HG02884 (cell line): ENCODE measurements around the gene AQP9.
"Not testable (repeated sequence)": the region's sequence is repeated elsewhere in the genome, so short reads cannot be mapped to it uniquely, and the experiment has no call there.

Source experiments
- ATAC-seq: cut with Tn5 transposase; IDR thresholded peaks from one replicate; pipeline ENCODE4 v1.9.1; 2021; ENCODE audit warnings: mild to moderate bottlenecking, moderate library complexity; ENCODE audit not compliant: unreplicated experiment

The AQP9 gene

DNA sequence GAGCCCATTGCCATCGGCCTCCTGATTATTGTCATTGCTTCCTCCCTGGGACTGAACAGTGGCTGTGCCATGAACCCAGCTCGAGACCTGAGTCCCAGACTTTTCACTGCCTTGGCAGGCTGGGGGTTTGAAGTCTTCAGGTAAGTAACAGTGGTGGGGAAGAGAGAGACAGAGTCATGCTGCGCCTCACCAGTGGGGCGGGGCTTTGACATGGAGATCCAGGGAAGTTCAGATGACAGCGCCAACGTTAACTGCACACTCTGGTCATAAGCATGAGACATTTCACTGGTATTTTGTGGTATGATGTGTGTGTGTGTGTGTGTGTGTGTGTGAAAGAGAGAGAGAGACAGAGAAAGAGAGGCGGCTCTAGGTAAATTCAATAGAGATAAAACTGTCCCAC, 41.0 kb downstream of the AQP9 start:
- no peak for ATAC-seq

DNA sequence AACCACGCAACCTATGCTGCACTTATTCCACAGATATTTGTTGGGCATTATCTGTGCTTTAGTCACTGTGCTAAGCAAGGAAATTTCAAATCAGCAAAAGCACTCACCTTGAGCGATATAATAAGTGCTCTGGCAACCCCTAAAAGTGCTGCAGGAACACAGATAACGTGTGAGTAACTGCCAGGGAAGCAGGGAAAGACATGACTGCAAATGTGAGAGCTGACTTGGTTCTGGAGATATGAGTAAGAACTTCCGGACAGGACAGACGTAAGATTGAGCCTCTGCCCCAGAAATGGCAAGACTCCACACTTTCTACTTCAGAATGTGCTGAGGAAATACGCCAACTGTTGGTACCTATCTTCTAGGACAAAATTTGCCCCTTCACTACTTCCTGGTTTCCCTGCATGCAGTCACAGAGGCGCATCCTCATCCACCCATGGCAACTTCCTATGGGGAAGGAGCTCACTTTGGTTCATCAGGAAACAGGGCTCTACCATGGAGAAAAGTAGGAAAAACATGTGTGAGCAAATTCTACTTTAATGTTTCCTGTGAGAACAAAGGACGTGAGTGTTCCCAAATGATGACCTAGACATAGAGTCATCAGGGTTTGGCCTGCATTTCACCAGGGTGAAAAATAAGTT, 41.7 kb downstream of the AQP9 start:
- ATAC-seq, result no peak

DNA sequence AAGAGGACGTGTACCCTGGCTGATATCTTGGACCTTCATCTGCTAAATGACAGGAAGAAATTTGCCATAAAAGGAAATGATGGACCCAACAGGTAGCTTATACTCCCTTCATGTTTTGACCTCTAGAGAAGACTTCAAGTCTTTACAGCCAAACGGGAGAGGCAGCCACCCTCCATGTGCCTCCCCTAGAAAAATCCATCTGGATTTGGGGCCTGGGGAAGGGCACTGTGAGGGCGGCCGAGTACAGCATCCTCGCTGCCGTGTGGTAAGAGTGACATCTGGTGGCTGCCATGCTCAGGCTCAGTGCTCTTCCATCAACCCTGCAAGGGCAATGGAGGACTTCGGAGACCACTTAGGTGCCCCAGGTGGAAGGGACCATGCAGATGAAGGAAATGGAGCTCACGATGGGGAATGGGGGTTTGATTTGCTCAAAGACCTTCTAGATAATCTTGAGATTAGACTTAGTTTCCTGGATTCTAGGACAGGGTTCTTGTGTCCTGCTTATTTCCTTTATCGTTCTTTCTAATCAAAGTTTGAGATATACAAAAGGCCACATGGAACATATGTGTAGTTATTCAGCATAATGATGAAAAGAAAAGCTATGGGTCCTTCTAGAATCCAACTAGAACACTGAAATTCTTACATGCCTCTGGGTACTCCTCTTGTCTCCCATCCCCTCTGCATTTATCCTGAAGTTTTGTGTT, 44.4 kb downstream of the AQP9 start:
- no peak for ATAC-seq

DNA sequence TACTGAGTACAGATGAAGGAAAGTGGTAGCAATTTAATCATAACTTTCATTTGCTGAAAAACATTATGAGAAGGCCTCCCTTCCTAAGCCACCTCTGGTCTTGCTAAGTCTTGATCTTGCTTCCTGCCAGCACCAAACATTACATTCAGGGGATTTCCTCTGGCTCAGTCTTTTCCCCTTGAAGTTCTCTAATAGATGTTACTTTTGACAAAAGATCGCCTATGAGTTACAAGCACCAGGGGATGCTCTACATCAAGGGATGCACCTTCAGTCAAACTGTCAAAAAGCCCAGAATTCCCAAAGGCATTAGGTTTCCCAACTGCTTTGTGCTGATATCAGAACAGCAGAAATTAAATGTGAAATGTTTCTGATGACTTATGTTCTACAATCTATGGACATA, 47.3 kb downstream of the AQP9 start:
- ATAC-seq, result no peak

DNA sequence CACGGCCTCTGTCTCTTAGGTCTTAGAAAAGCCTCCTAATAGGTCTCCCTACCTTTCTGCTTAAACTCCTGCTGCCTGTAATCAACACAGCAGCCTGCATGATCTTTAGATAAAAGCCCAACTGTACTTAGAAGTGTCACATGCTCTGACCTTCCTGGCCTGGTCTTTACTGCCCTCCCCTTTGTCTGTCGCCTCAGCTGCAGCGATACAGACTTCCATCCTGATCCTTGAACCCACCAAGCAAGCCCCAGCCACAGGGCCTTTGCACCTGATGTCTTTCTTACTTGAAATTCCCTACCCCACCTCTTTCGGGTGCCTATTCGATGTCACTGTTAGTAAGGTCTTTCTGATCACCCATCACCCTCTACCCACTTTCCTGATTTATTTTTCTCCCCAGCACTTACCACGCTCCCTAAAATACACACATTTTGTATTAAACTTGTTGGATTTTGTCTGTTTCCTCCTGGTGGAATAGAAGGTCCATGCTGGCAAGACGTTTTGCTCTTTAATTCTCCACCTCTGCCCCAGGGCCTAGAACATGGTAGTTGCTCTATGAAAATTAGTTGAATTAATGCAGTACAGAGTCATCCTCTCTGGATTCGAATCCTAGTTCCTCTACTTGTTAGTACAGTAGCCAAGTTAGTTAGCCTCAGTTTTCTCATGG, 51.1 kb downstream of the AQP9 start:
- ATAC-seq, result no peak

DNA sequence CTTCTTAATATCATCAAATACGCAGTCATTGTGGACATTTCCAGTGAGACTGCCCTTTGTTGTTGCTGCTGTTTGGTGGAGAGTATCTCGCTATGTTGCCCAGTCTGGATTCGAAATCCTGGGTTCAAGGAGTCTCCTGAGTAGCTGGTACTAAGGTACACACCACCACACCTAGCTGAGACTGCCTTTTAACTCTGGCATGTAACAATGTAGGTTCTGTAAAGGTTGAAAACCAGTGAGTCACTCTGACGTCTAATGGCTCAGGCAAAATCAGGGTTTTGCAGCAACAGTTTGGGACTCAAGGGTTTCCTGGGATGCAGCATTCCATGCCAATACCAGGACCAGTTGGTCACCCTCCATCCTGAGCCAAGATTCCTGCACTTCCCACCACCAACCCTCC, 52.2 kb downstream of the AQP9 start:
- ATAC-seq, result no peak

DNA sequence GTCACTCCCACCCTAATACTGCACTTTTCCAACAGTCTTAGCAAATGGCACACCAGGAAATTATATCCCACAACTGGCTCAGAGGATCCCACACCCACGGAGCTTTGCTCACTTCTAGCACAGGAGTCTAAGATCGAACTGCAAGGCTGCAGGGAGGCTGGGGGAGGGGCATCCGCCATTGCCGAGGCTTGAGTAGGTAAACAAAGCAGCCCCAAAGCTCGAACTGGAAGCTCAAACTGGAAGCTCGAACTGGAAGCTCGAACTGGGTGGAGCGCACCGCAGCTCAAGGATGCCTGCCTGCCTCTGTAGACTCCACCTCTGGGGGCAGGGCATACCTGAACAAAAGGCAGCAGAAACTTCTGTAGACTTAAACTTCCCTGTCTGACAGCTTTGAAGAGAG, 55.5 kb downstream of the AQP9 start:
- not testable (repeated sequence) for ATAC-seq

DNA sequence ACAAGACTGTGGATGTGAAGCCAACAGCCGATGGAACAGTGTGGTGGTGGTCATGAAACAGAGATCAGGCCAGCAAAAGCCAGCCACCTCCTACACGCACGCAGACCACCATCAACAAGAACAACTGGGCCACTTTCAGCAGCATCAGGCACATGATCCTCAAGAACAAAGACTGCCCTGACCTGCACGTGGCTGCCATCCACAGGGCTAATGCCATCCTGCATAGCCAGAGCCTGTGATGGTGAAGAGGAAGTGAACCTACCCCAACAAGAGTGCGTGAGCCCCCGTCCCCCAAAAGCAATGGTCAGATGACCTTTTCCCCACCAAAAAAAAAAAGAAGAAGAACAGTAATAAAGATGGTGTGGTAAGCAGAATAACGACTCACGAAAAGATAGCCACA, 62.6 kb downstream of the AQP9 start:
- ATAC-seq, result no peak

DNA sequence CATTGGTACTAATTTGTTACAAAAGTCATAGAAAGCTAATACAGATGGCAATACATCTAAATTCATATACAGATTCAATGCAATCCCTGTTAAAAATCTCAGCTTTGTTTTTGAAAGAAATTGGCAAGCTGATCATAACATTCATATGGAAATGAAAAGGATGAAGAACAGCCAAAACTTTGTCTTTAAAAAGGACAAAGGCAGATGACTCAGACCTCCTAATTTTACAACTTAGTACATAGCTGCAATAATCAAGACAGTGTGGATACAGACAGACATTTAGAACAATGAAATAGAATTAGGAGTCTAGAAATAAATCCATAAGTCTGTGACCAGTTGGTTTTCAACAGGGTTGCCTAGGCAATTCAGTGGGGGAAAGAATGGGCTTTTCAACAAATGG, 63.3 kb downstream of the AQP9 start:
- no peak for ATAC-seq

DNA sequence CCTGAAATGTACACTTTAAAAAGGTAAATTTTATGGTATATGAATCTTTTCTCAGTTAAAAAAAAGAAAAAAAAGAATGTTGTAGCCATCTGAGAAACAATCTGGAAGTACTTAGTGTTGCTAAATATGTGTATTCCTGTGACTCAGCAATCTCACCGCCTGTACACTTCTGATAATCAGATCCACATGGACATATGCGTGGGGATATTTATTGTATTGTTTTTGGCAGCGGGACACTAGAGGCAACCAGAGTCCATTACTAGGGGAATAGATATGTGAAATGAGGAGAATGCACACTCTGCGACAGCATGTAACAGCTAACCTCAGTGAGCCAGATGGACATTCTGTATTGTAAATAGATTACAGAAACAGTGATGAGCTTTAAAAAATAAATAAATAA, 65.4 kb downstream of the AQP9 start:
- ATAC-seq, result no peak

DNA sequence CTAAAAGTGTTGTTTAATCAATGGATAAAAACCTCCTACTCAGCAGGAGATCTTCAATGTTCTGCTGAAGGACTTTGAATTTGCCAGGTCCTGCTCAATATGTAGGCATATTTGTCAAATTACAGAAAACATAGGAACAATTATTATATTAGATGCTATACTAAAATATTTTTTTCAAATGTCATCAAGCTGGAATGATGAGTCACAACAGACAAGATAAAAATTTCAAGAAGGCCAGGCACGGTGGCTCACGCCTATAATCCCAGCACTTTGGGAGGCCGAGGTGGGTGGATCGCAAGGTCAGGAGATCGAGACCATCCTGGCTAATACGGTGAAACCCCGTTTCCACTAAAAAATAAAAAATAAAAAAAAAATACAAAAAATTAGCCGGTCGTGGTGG, 68.0 kb downstream of the AQP9 start:
- no peak for ATAC-seq

DNA sequence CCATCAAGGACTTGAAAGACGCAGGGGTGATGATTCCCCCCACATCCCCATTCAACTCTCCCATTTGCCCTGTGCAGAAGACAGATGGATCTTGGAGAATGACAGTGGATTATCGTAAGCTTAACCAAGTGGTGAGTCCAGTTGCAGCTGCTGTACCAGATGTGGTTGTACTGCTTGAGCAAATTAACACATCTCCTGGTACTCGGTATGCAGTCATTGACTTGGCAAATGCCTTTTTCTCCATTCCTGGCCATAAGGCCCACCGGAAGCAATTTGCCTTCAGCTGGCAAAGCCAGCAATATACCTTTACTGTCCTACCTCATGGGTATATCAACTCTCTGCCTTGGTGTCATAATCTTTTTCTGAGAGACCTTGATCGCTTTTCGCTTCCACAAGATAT, 70.0 kb downstream of the AQP9 start:
- not testable (repeated sequence) for ATAC-seq

DNA sequence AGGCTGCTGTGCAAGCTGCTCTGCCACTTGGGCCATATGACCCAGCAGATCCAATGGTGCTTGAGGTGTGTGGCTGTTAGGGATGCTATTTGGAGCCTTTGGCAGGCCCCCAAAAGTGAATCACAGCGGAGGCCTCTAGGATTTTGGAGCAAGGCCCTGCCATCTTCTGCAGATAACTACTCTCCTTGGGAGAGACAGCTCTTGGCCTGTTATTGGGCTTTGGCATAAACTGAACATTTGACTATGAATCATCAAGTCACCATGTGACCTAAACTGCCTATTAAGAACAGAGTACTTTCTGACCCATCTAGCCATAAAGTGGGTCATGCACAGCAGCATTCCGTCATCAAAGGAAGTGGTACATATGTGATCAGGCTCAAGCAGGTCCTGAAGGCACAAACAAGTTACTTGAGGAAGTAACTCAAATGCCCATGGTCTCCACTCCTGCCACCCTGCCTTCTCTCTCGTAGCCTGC, 70.9 kb downstream of the AQP9 start:
- not testable (repeated sequence) for ATAC-seq

DNA sequence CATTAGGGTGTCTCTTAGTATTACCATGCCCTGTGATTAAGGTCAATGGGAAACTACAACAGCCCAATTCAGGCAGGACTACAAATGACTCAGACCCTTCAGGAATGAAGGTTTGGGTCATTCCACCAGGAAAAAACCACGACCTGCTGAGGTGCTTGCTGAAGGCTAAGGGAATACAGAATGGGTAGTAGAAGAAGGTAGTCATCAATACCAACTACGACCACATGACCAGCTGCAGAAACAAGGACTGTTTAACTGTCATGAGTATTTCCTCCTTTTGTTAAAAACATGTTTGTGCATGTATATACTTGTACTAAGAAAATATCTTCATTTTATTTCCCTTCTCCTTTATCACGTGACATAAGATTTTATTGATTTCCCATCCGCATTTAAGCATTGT, 71.8 kb downstream of the AQP9 start:
- ATAC-seq, result not testable (repeated sequence)

DNA sequence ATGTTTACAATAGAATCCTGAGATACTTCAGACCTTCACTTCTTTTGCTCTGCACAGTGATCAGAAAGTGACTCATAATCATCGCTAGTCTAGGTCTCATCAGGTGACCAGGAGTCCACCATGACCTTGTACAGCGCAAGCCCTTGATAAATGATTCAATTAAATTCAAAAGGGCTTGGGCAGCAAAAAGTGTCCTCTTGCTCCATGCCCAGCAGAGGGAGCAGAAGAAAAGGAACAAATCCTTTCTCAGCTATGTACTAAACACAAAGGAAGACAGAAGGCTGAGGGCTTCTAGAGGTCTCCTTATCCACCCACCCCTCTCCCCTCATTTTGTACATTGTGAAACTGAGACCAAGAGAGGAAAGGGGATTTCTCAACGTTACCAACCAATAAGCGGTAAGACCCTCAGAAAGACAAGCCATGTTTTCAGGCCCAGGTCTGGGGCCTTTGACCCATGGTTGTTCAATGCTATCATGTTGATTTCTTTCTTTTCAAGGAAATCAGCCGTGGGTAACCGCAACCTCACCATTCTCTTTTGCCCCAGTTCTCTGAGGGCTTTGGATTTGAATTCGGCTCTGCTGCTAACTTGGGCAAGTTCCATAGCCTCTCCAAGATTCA, 74.8 kb downstream of the AQP9 start:
- ATAC-seq, result no peak

DNA sequence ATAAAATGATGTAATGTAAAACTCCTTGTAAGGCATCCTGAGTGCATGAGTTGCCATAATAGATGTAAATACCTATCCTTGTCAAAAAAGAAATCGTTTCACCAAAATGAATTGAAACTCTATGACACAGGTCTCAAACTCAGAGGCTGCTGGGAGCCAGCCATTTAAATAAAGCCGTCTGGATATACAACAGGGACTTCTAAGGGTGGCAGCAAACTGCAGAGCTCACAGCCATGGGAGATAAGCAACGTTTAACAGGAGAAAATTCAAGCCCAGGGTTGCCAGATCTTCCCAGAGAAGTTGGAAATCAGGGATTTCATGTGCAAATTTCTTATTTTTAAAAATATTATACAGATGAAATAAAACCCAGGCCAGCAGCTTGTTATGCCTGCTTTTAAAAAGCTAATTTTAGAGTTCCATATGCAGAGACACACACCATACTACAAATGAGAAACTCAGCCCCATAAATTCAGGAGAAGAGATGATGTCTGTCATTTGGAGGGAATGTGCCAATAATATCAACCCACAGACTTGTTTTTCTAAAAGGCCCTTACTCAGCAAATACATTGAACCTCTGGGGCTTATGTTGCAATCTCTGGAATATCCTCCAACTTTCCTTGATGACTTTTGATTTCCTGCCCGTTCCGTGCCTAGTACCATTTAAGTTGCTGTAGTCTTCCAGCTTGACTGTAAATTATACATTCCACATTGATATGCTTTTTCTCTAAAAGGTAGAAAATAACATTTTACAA, 75.6 kb downstream of the AQP9 start:
- ATAC-seq, result no peak

DNA sequence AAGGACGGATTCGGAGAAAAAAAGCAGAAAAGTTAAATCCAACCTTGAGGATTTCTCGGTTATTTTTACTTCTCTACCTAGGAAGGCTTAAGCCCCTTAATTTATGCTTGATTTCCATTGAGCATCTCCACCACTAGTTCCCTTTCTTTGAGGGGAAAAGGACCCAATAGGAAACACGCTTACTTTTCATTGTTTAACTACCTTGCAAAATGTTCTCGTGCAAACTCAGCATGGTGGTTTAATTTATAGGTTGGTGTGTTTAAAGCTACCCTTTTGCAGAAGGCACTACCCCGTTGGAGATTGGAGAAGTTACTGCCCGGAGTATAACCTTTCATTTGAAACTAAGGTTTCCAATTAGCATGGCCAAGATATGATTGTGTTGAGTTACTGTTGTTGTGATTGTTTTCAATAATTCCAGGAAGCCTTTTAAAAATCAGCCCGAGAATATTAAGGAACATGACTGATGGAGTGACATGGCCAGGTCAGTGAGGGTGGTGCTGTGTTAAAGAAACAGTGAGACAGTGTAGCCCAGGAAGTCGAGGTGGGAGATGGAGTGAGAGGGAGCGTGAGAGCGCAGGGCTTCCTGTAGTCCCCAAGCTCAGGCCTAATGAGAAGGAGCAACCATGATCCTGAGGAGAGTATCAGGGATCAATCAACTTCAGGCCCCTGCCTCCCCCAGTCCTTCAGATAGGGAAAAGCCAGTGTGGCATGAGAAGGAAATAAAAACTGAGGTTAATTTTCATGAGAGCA, 76.6 kb downstream of the AQP9 start:
- no peak for ATAC-seq

DNA sequence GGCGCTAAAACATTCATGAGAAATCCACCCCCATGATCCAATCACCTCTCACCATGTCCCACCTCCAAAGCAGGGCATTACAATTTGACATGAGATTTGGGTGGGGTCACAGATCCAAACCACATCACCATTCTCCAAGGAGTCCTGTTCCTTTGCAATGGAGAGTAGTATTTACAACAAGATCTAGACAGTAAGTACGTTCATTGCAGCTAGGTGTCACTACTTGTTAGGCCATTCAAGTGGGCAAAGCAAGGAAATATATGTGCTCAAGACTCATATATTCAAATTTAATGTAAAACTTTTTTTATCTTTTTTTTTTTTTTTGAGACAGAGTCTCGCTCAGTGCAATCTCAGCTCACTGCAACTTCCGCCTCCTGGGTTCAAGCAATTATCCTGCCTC, 79.3 kb downstream of the AQP9 start:
- ATAC-seq, result no peak

DNA sequence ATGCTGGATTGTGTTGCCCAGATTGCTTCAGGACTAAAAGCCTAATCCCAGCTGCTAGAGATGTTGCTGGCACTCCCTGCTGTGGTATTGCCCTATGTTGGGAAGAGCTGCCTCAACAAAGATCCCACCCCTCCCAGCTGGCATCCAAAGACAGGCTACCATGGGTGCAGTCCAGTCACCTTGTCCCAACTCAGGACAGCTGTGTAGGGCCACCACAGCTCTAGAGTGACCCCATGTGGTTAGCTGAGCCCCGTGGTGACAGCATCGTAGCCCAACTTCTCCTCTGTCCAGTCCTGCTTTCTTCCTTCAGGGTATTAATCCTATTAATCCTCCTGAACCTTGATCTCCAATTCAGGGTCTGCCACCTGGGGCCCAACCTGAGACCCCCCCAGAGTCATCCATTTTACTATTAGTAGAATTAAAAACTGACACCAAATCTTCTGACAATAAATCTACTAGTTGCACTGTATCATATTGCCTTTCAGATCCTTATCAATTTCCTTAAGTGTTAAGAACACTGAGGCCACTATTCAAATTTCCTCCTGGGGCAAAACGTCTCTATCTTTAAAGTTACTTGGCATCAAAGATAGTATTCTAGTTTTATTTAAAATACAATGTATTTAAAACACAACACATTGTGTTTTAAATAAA, 83.5 kb downstream of the AQP9 start:
- no peak for ATAC-seq

DNA sequence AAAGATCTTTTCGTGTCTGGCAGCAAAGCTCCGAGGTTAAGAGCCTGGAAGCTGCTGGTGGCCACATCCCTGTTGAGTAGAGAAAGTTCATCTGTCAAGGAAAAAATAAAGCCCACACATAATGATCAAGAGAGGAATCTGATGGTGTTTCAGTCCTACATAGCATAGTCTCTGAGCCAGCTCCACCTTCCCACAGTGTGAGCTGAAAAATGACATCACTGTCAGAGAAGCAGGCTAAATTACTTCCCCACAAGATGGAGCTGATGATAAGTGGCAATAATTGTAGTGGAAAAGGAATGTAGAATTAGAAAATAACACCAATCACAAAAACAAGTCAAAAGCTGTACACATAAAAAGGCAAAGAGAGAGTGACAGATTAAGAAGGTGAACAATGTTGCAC, 84.5 kb downstream of the AQP9 start:
- ATAC-seq, result no peak
